Right atrium auricular region (tissue), 2 donors: ENCODE measurements around the gene SLC2A9. TPM values are rescaled to one million over a fixed set of nuclear protein-coding genes. Genes with fewer than 3 reads are reported as not detected.

Experiments used
- DNase-seq: peaks from one replicate; pipeline ENCODE4 v3.0.0-alpha.2; 2019; ENCODE audit warnings: low spot score
- H3K27ac ChIP-seq, 2 donors: fragments of 200-600 bp; sonication (generic); 1 replicate in 1 of 2; 2 replicates in 1 of 2; pipeline ENCODE4 v1.5.1; 2016 to 2019
- H3K27me3 ChIP-seq, 2 donors: fragments of 200-600 bp; sonication (generic); one replicate each; pipeline versions ENCODE4 v1.5.1 to v1.6.0; 2017 to 2019
- H3K36me3 ChIP-seq: fragments of 200-600 bp; sonication (generic); one replicate; pipeline ENCODE4 v1.5.1; 2016
- H3K4me1 ChIP-seq, 2 donors: fragments of 200-600 bp; sonication (generic); one replicate each; pipeline versions ENCODE4 v1.5.1 to v1.6.0; 2017 to 2019
- H3K4me3 ChIP-seq, 2 donors: fragments of 200-600 bp; sonication (generic); 1 replicate in 1 of 2; 2 replicates in 1 of 2; pipeline ENCODE4 v1.5.1; 2017 to 2019; ENCODE audit warnings: mild to moderate bottlenecking in 1 of 2, moderate library complexity in 1 of 2
- H3K9me3 ChIP-seq, 2 donors: fragments of 200-600 bp; sonication (generic); one replicate each; pipeline ENCODE4 v1.5.1; 2019
- total RNA-seq, 2 donors: library from RNA; depleted of rRNA; stranded (reverse); fragments of >200 nt; gene quantifications; one replicate each; pipeline ENCODE4 v1.1.0, GENCODE V29; 2016
- TF ChIP-seq, protein P1 (sequence below), 2 donors: fragments of 200-600 bp; sonication (generic); IDR thresholded peaks; one replicate each; pipeline ENCODE4 v1.5.1; 2019; ENCODE audit warnings: antibody characterized with exemption in 2 of 2

The SLC2A9 gene
- total RNA-seq, 2 donors from 2014 or later, result 3.5 to 5.8 TPM

- H3K27ac ChIP-seq, result no peak overlapping the region
- H3K36me3 ChIP-seq, result no peaks in the 10 kb centered on the region
- H3K4me1 ChIP-seq, result no peaks in the 10 kb centered on the region
- TF ChIP-seq, protein P1, sequence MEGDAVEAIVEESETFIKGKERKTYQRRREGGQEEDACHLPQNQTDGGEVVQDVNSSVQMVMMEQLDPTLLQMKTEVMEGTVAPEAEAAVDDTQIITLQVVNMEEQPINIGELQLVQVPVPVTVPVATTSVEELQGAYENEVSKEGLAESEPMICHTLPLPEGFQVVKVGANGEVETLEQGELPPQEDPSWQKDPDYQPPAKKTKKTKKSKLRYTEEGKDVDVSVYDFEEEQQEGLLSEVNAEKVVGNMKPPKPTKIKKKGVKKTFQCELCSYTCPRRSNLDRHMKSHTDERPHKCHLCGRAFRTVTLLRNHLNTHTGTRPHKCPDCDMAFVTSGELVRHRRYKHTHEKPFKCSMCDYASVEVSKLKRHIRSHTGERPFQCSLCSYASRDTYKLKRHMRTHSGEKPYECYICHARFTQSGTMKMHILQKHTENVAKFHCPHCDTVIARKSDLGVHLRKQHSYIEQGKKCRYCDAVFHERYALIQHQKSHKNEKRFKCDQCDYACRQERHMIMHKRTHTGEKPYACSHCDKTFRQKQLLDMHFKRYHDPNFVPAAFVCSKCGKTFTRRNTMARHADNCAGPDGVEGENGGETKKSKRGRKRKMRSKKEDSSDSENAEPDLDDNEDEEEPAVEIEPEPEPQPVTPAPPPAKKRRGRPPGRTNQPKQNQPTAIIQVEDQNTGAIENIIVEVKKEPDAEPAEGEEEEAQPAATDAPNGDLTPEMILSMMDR (IDR thresholded peaks at IDR 0.05), result peak in 1 of 2 donors; percentile 66
- no peaks in the 10 kb centered on the region for H3K27me3 ChIP-seq
- no peak overlapping the region for H3K4me3 ChIP-seq
- DNase-seq, result peak; percentile 61
- no peaks in the 10 kb centered on the region for H3K9me3 ChIP-seq
Observed at GRCh38 chr4:9898596-9899305, 122.5 kb downstream of the SLC2A9 start.

- Histone ChIP-seq H3K27ac (no peak overlapping the region), H3K4me3 (no peak overlapping the region), H3K27me3 (no peaks in the 10 kb centered on the region), H3K4me1 (peaks cover 0 to 6% of the 10 kb centered on the region in 2 donors), H3K9me3 (no peaks in the 10 kb centered on the region), H3K36me3 (no peaks in the 10 kb centered on the region)
- TF ChIP-seq, protein P1 (IDR thresholded peaks at IDR 0.05), result no peak
- DNase-seq, result no peak
Observed at GRCh38 chr4:9895333-9895705, 126.0 kb downstream of the SLC2A9 start.

DNA sequence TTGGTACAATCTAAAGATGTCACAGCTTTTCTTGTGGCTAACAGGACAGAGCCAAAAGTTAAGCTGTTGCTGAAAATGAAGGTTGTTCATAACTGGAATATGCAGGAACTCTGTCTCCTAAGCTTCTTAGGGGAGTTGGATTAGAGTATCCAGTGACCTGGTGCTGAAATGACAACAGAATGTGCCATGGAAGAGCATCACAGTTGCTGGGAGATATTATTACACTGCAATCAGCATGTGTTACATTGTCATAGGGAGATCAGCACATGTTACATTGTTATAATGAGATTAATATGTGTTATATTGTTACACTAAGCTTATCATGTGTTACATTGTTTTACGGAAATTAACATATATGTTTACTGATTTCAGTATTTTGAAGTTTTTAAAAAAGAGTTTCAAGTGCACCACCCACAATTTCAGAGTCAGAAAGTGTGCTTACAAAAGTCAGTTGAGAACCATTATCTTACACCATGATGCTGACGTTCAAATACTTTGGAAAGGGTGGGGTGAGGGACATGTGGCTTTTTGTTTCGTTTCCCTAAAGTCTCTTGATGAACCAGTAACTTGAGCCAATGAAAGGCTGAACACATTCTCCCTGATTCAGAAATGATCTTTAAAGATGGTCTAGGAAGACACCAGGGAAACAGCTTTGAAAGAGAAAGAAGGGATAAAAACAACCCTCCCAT lies 126.5 kb downstream of the SLC2A9 start:
- H3K4me3 ChIP-seq, result no peak overlapping the region
- no peak overlapping the region for H3K27ac ChIP-seq
- DNase-seq, result no peak
- H3K27me3 ChIP-seq, result no peaks in the 10 kb centered on the region
- no peaks in the 10 kb centered on the region for H3K36me3 ChIP-seq
- TF ChIP-seq, protein P1 (IDR thresholded peaks at IDR 0.05), result no peak
- peaks cover 0 to 6% of the 10 kb centered on the region in 2 donors for H3K4me1 ChIP-seq
- no peaks in the 10 kb centered on the region for H3K9me3 ChIP-seq

- H3K27me3 ChIP-seq, result no peaks in the 10 kb centered on the region
- TF ChIP-seq, protein P1 (IDR thresholded peaks at IDR 0.05), result no peak
- H3K36me3 ChIP-seq, result no peaks in the 10 kb centered on the region
- H3K4me3 ChIP-seq, result no peak overlapping the region
- no peak for DNase-seq
- peaks cover 0 to 6% of the 10 kb centered on the region in 2 donors for H3K4me1 ChIP-seq
- no peak overlapping the region for H3K27ac ChIP-seq
- no peaks in the 10 kb centered on the region for H3K9me3 ChIP-seq
Observed at GRCh38 chr4:9893329-9894108, 127.8 kb downstream of the SLC2A9 start.

- Histone ChIP-seq H3K36me3 (no peaks in the 10 kb centered on the region), H3K27me3 (no peaks in the 10 kb centered on the region), H3K4me1 (peaks cover 0 to 6% of the 10 kb centered on the region in 2 donors), H3K9me3 (no peaks in the 10 kb centered on the region), H3K27ac (no peak overlapping the region), H3K4me3 (no peak overlapping the region)
- no peak for DNase-seq
- TF ChIP-seq, protein P1 (IDR thresholded peaks at IDR 0.05), result no peak
Observed at GRCh38 chr4:9891740-9892139, 129.6 kb downstream of the SLC2A9 start.
